Measurements from ENCODE around the gene PIBF1.

DNA sequence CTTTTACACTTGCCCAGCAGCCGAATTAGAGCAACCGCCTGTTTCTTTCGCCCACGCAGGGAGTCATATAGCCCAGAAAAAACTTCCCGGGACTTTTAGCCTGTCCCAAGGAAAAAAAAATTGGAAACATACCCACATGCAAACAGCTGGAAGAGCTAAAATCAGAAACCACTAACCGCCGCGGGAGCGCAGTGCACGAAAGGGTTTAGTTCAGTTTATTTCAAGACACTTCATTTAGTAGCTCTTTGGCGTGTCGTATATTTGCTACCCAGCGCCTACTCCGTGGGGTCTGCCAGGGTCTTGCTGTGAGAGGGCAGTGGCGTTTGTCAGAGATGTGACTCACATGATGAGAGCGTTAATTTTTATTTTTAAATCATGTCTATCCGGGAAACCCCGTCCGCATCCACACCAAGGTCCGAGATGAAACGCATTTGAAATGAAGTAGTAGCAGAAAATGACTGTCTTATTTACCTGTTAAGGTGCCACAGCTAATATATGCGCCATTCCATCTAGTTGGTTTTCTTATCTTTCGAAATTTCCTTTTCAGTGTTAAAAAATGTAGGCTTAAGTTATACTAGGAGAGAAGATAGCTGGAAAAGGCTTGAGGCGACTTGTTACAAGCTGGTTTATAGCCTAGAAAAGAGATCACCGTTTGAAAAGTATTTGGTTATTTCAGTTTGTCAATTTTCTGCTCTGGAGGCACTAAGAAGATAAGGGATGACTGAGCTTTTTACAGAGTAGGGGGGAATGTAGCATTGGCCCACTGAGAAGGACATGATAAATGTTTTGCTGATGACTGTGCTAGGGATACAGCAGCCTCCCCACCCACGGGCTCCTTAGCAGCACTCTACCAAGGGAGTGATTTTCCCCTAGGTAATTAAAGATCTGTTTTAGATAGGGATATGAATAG lies 278.6 kb downstream of the PIBF1 start:
- TF ChIP-seq, protein P1, sequence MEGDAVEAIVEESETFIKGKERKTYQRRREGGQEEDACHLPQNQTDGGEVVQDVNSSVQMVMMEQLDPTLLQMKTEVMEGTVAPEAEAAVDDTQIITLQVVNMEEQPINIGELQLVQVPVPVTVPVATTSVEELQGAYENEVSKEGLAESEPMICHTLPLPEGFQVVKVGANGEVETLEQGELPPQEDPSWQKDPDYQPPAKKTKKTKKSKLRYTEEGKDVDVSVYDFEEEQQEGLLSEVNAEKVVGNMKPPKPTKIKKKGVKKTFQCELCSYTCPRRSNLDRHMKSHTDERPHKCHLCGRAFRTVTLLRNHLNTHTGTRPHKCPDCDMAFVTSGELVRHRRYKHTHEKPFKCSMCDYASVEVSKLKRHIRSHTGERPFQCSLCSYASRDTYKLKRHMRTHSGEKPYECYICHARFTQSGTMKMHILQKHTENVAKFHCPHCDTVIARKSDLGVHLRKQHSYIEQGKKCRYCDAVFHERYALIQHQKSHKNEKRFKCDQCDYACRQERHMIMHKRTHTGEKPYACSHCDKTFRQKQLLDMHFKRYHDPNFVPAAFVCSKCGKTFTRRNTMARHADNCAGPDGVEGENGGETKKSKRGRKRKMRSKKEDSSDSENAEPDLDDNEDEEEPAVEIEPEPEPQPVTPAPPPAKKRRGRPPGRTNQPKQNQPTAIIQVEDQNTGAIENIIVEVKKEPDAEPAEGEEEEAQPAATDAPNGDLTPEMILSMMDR (conservative IDR thresholded peaks at IDR 0.05 in 1 of 2, IDR thresholded peaks at IDR 0.05 in 1 of 2; ENCODE audit: extremely low read depth in 1 of 2, insufficient read depth in 1 of 2, low read depth in 1 of 2, low read length in 2 of 2), result no peak
- no peak for TF ChIP-seq EZH2 (IDR thresholded peaks at IDR 0.05; ENCODE audit: borderline replicate concordance, low read length)

Measured in mammary epithelial cell (primary cell).